Natural killer cell (primary cell): Measurements from ENCODE around the gene GARNL3. TPM values are rescaled to one million over a fixed set of nuclear protein-coding genes. Genes with fewer than 3 reads are reported as not detected.

Experiments
- ATAC-seq, 3 donors: fragments of 150-1000 bp in 2 of 3; fragments of 200-7000 bp in 1 of 3; cut with Tn5 transposase; 1 replicate in 1 of 3; 2 replicates in 2 of 3; pipeline ENCODE4 v1.10.0; 2021; ENCODE audit warnings: mild to moderate bottlenecking in 2 of 3, moderate library complexity in 2 of 3
- DNase-seq, 2 donors: peaks; one replicate each; pipeline versions ENCODE4 v3.0.0 to v3.0.0-alpha.2; 2013 to 2021; ENCODE audit warnings: mixed read lengths in 1 of 2
- H3K27ac ChIP-seq: one replicate; pipeline ENCODE4 v1.5.1; 2013; ENCODE audit warnings: mild to moderate bottlenecking, low read length
- H3K27me3 ChIP-seq: one replicate; pipeline ENCODE4 v1.6.1; 2013; ENCODE audit warnings: low read length; ENCODE audit not compliant: control insufficient read depth, insufficient read depth
- H3K36me3 ChIP-seq: one replicate; pipeline ENCODE4 v1.6.1; 2013; ENCODE audit warnings: low read length; ENCODE audit not compliant: control insufficient read depth, insufficient read depth
- H3K4me1 ChIP-seq: one replicate; pipeline ENCODE4 v1.6.1; 2013; ENCODE audit warnings: low read length; ENCODE audit not compliant: control insufficient read depth, insufficient read depth
- H3K4me3 ChIP-seq: one replicate; pipeline ENCODE4 v1.5.1; 2013; ENCODE audit warnings: low read length
- H3K9me3 ChIP-seq: one replicate; pipeline ENCODE4 v1.6.1; 2013; ENCODE audit warnings: low read length; ENCODE audit not compliant: control insufficient read depth, insufficient read depth
- H3K27ac Mint-ChIP-seq, 2 donors: one replicate each; pipeline ENCODE4 v1.8.0; 2022; ENCODE audit warnings: mild to moderate bottlenecking in 2 of 2, mixed read lengths in 2 of 2, moderate library complexity in 1 of 2
- H3K27me3 Mint-ChIP-seq, 2 donors: one replicate each; pipeline ENCODE4 v1.8.0; 2022; ENCODE audit warnings: low read depth in 2 of 2, mixed read lengths in 2 of 2
- H3K36me3 Mint-ChIP-seq: one replicate; pipeline ENCODE4 v1.8.0; 2022; ENCODE audit warnings: mixed read lengths
- H3K4me1 Mint-ChIP-seq, 2 donors: one replicate each; pipeline ENCODE4 v1.8.0; 2022; ENCODE audit warnings: mixed read lengths in 2 of 2
- H3K4me3 Mint-ChIP-seq: one replicate; pipeline ENCODE4 v1.8.0; 2022; ENCODE audit warnings: mild to moderate bottlenecking, moderate library complexity, mixed read lengths
- H3K9me3 Mint-ChIP-seq, 2 donors: one replicate each; pipeline ENCODE4 v1.8.0; 2022; ENCODE audit warnings: mixed read lengths in 2 of 2
- CTCF ChIP-seq: fragments of 200-600 bp; IDR thresholded peaks from one replicate; pipeline ENCODE4 v1.8.0; 2022; ENCODE audit warnings: antibody characterized with exemption
- WGBS: methylation state at CpG from one replicate; pipeline ENCODE4 v1.1.7; 2013; ENCODE audit warnings: missing lambda C conversion rate; ENCODE audit not compliant: insufficient coverage; 5-methylcytosine and 5-hydroxymethylcytosine counted together
- intact Hi-C: fragments of 100-400 bp; cut with micrococcal nuclease; formaldehyde crosslinking; loops from one replicate; pipeline ENCODE4 v1.14.2; 2022
- total RNA-seq, 4 donors: library from RNA; stranded (reverse); fragments of 120-200 nt in 1 of 4; gene quantifications; one replicate each; pipeline versions ENCODE4 v1.2.3 to v1.2.4, GENCODE V29; 2013 to 2022

GARNL3 gene
- total RNA-seq, 3 donors from 2014 or later (not counting 1 experiment from before 2014, with no cell fraction given) = 3.8 to 6.0 (median 6.0) TPM

- Mint-ChIP-seq H3K9me3 (no peaks in the 10 kb centered on the region), H3K27me3 (no peaks in the 10 kb centered on the region), H3K27ac (no peak overlapping the region), H3K4me1 (peaks cover 0 to 4% of the 10 kb centered on the region in 2 donors), H3K36me3 (no peaks in the 10 kb centered on the region), H3K4me3 (no peak overlapping the region)
- 94% methylated on average over 23 of the region's 23 CpGs for WGBS
- Histone ChIP-seq H3K36me3 (peaks cover 2% of the 10 kb centered on the region), H3K27me3 (no peaks in the 10 kb centered on the region), H3K9me3 (no peaks in the 10 kb centered on the region), H3K27ac (no peak overlapping the region), H3K4me1 (no peaks in the 10 kb centered on the region), H3K4me3 (no peak overlapping the region)
- DNase-seq (no peak), ATAC-seq (no peak)
- TF ChIP-seq CTCF = no peak
- intact Hi-C loops = no loop called here
These were observed 140.1 kb downstream of the GARNL3 start for GRCh38 chr9:127404631-127405030.

DNA sequence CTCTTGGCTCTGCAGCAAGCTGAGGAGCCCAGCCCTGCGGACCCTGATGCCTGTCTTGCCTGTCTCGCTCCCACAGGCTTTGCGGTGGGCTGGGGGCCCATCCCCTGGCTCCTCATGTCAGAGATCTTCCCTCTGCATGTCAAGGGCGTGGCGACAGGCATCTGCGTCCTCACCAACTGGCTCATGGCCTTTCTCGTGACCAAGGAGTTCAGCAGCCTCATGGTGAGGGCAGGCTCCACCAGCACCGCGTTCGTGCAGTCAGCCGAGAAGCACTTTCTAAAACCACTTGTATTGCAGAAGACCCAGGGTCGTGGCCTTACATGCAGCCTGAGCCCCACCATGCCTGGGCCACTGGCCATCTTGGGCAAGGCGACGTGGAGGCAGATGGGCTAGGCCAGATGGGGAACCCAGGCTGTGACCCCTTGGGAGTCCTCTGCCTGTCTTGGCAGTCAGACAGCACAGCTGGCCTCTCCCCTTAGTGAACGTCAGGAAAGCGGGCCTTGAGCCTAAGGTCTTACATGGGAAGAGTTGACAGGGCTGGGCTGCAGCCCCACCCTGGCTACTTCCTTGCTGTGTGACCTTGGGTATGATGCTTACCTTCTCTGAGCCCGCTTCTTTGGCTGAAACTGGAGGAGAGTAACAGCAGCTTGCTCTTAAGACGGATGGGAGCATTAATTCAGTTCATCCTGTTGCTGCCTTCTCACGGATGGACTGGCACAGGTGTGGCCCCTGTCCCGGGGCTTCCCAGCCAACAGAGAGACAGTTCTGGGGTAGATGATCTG lies 141.0 kb downstream of the GARNL3 start:
- ATAC-seq (no peak), DNase-seq (no peak)
- Histone ChIP-seq H3K27me3 (no peaks in the 10 kb centered on the region), H3K4me1 (no peaks in the 10 kb centered on the region), H3K9me3 (no peaks in the 10 kb centered on the region), H3K27ac (no peak overlapping the region), H3K36me3 (no peaks in the 10 kb centered on the region), H3K4me3 (no peak overlapping the region)
- H3K9me3 Mint-ChIP-seq = no peaks in the 10 kb centered on the region
- no peaks in the 10 kb centered on the region for H3K27me3 Mint-ChIP-seq
- H3K36me3 Mint-ChIP-seq = no peaks in the 10 kb centered on the region
- H3K4me1 Mint-ChIP-seq = peaks cover 0 to 4% of the 10 kb centered on the region in 2 donors
- H3K4me3 Mint-ChIP-seq = no peak overlapping the region
- intact Hi-C loops = no loop called here
- H3K27ac Mint-ChIP-seq = no peak overlapping the region
- WGBS = 96% methylated on average over 20 of the region's 20 CpGs
- TF ChIP-seq CTCF = no peak

DNA sequence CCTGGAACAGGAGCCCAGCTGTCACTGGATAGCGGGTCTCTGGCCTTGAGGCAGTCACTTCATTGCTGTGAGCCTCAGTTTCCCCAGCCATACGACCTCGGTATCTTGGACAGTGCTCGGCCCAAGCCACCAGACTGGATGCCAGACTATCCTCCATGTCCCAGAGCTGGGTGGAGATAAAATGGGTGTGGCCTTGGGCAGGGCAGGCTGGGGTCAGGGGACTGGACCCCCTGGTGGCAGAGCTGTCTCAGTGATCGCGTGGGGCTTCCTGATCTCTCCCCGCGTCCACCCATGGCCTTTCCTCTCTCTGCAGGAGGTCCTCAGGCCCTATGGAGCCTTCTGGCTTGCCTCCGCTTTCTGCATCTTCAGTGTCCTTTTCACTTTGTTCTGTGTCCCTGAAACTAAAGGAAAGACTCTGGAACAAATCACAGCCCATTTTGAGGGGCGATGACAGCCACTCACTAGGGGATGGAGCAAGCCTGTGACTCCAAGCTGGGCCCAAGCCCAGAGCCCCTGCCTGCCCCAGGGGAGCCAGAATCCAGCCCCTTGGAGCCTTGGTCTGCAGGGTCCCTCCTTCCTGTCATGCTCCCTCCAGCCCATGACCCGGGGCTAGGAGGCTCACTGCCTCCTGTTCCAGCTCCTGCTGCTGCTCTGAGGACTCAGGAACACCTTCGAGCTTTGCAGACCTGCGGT lies 142.4 kb downstream of the GARNL3 start:
- DNase-seq = no peak
- no peaks in the 10 kb centered on the region for H3K36me3 Mint-ChIP-seq
- ATAC-seq = no peak

More for the DNA sequence above, 142.4 kb downstream of the GARNL3 start:
- Histone ChIP-seq H3K9me3 (no peaks in the 10 kb centered on the region), H3K4me1 (no peaks in the 10 kb centered on the region), H3K4me3 (no peak overlapping the region), H3K27me3 (no peaks in the 10 kb centered on the region), H3K36me3 (no peaks in the 10 kb centered on the region), H3K27ac (no peak overlapping the region)
- intact Hi-C loops = no loop called here
- no peak for TF ChIP-seq CTCF
- Mint-ChIP-seq H3K4me3 (no peak overlapping the region), H3K9me3 (no peaks in the 10 kb centered on the region), H3K27ac (no peak overlapping the region), H3K27me3 (no peaks in the 10 kb centered on the region), H3K4me1 (peaks cover 0 to 4% of the 10 kb centered on the region in 2 donors)
- WGBS = 93% methylated on average over 13 of the region's 13 CpGs
